GM12874 (cell line): ENCODE measurements around the gene CDH11.

Experiments used
- CTCF ChIP-seq: IDR thresholded peaks from 2 replicates; pipeline ENCODE4 v1.5.1; 2011; ENCODE audit warnings: low read depth, mild to moderate bottlenecking, control low read depth, low read length, moderate library complexity; ENCODE audit not compliant: insufficient read depth

CDH11 gene

GRCh38 chr16:65121870-65122723 is at the start of gene CDH11:
Gene CDH11 (minus strand): TSS chr16:65122063. CDS start chr16:65004869, 117,194 bp downstream.
- TF ChIP-seq CTCF = no peak

- no peak for TF ChIP-seq CTCF
These were observed 32.5 kb upstream of the CDH11 start for GRCh38 chr16:65154321-65154720.

GRCh38 chr16:65153365-65154105 is 31.7 kb upstream of the CDH11 start:
- TF ChIP-seq CTCF = no peak

- no peak for TF ChIP-seq CTCF
These were observed 26.9 kb upstream of the CDH11 start for GRCh38 chr16:65148804-65149203.

- no peak for TF ChIP-seq CTCF
These were observed 20.4 kb upstream of the CDH11 start for GRCh38 chr16:65142276-65142675.

- no peak for TF ChIP-seq CTCF
These were observed 14.8 kb upstream of the CDH11 start for GRCh38 chr16:65136681-65137080.

- peak; percentile 28 for TF ChIP-seq CTCF
These were observed 5.2 kb upstream of the CDH11 start for GRCh38 chr16:65126845-65127624.
